Endodermal cell (in vitro differentiated cells): ENCODE measurements around the gene FN3K. TPM values are rescaled to one million over a fixed set of nuclear protein-coding genes. Genes with fewer than 3 reads are reported as not detected.

Source experiments
- DNase-seq: peaks from one replicate; pipeline ENCODE4 v3.0.0-alpha.2; 2017
- H3K27ac ChIP-seq: 2 replicates; pipeline ENCODE4 v1.5.1; 2013; ENCODE audit warnings: mild to moderate bottlenecking, low read depth, low read length, moderate library complexity
- H3K27me3 ChIP-seq: 2 replicates; pipeline ENCODE4 v1.6.1; 2013; ENCODE audit warnings: mild to moderate bottlenecking, low read length, moderate library complexity; ENCODE audit not compliant: insufficient read depth, control insufficient read depth, poor library complexity, severe bottlenecking
- H3K36me3 ChIP-seq: 2 replicates; pipeline ENCODE4 v1.7.0; 2013; ENCODE audit warnings: mild to moderate bottlenecking, low read length, moderate library complexity; ENCODE audit not compliant: control insufficient read depth, insufficient read depth
- H3K4me1 ChIP-seq: one replicate; pipeline ENCODE4 v1.7.0; 2013; ENCODE audit warnings: low read length; ENCODE audit not compliant: control insufficient read depth, insufficient read depth
- H3K4me3 ChIP-seq: 2 replicates; pipeline ENCODE4 v1.5.1; 2013; ENCODE audit warnings: mild to moderate bottlenecking, low read length, moderate library complexity
- H3K9ac ChIP-seq: 2 replicates; pipeline ENCODE4 v1.6.1; 2013; ENCODE audit warnings: mild to moderate bottlenecking, low read length, moderate library complexity; ENCODE audit not compliant: poor library complexity, severe bottlenecking; ENCODE audit errors: extremely low read depth
- H3K9me3 ChIP-seq: 2 replicates; pipeline ENCODE4 v1.6.1; 2013; ENCODE audit warnings: mild to moderate bottlenecking, low read length, moderate library complexity; ENCODE audit not compliant: control insufficient read depth
- H3K27ac Mint-ChIP-seq: 2 replicates; pipeline ENCODE4 v1.8.0; 2020; ENCODE audit warnings: mixed read lengths
- H3K27me3 Mint-ChIP-seq: 2 replicates; pipeline ENCODE4 v1.8.0; 2021; ENCODE audit warnings: mild to moderate bottlenecking, mixed read lengths; ENCODE audit not compliant: insufficient read depth
- H3K36me3 Mint-ChIP-seq: 2 replicates; pipeline ENCODE4 v1.8.0; 2020; ENCODE audit warnings: low read depth, mixed read lengths
- H3K4me1 Mint-ChIP-seq: 2 replicates; pipeline ENCODE4 v1.8.0; 2020; ENCODE audit warnings: mixed read lengths
- H3K4me3 Mint-ChIP-seq: 2 replicates; pipeline ENCODE4 v1.8.0; 2020; ENCODE audit warnings: mild to moderate bottlenecking, moderate library complexity, mixed read lengths
- H3K9me3 Mint-ChIP-seq: 2 replicates; pipeline ENCODE4 v1.8.0; 2020; ENCODE audit warnings: mild to moderate bottlenecking, mixed read lengths
- CTCF ChIP-seq: fragments of 200-600 bp; sonication (generic); conservative IDR thresholded peaks from 2 replicates; pipeline ENCODE4 v1.5.0; 2021; ENCODE audit warnings: antibody characterized with exemption, mild to moderate bottlenecking
- WGBS, 2 experiments: methylation state at CpG; one replicate each; pipeline versions ENCODE4 v1.1.5 to v1.1.7; 2013; ENCODE audit warnings: missing lambda C conversion rate in 2 of 2, mixed read lengths in 1 of 2; ENCODE audit not compliant: insufficient coverage in 1 of 2, insufficient read length in 1 of 2; 5-methylcytosine and 5-hydroxymethylcytosine counted together
- total RNA-seq, 2 donors: library from RNA; stranded (reverse); fragmentation: NEBNext Ultra II Directional in 1 of 2; extraction: Animal tissue kit (Norgen Biotek cat#: 25700) in 1 of 2; gene quantifications; 2 replicates in 1 of 2; 3 replicates in 1 of 2; pipeline ENCODE4 v1.2.1, GENCODE V29; 2021

The FN3K gene
- total RNA-seq, 2 donors from 2014 or later, result 24.7 to 35.6 TPM

GRCh38 chr17:82787081-82787848, 51.9 kb downstream of the FN3K start:
- no peak overlapping the region for H3K27ac ChIP-seq
- DNase-seq, result no peak
- no peaks in the 10 kb centered on the region for H3K9me3 Mint-ChIP-seq
- no peaks in the 10 kb centered on the region for H3K27me3 ChIP-seq
- no peak overlapping the region for H3K4me3 Mint-ChIP-seq
- H3K36me3 Mint-ChIP-seq, result peaks cover 38% of the 10 kb centered on the region
- no peaks in the 10 kb centered on the region for H3K9me3 ChIP-seq
- H3K36me3 ChIP-seq, result peaks cover 28% of the 10 kb centered on the region
- no peak overlapping the region for H3K9ac ChIP-seq
- WGBS, 2 experiments, result 92 to 97% methylated on average over 25 to 27 of the region's 27 CpGs
- H3K4me1 Mint-ChIP-seq, result no peaks in the 10 kb centered on the region
- no peaks in the 10 kb centered on the region for H3K27me3 Mint-ChIP-seq
- TF ChIP-seq CTCF, result no peak
- no peak overlapping the region for H3K27ac Mint-ChIP-seq
- H3K4me1 ChIP-seq, result no peaks in the 10 kb centered on the region
- no peak overlapping the region for H3K4me3 ChIP-seq

- H3K36me3 Mint-ChIP-seq, result peaks cover 35% of the 10 kb centered on the region
- Histone ChIP-seq H3K27me3 (no peaks in the 10 kb centered on the region), H3K27ac (no peak overlapping the region), H3K4me1 (no peaks in the 10 kb centered on the region), H3K9ac (no peak overlapping the region), H3K9me3 (no peaks in the 10 kb centered on the region), H3K4me3 (no peak overlapping the region), H3K36me3 (peaks cover 19% of the 10 kb centered on the region)
- H3K4me1 Mint-ChIP-seq, result no peaks in the 10 kb centered on the region
- WGBS, 2 experiments, result 85 to 94% methylated on average over 5 to 18 of the region's 18 CpGs
- DNase-seq, result no peak
- no peak overlapping the region for H3K4me3 Mint-ChIP-seq
- peak overlapping the region; percentile 19 for H3K27ac Mint-ChIP-seq
- no peak for TF ChIP-seq CTCF
- no peaks in the 10 kb centered on the region for H3K27me3 Mint-ChIP-seq
- H3K9me3 Mint-ChIP-seq, result no peaks in the 10 kb centered on the region
Observed at GRCh38 chr17:82788206-82789001, 53.0 kb downstream of the FN3K start.

GRCh38 chr17:82789051-82789592, 53.7 kb downstream of the FN3K start:
- DNase-seq, result no peak
- H3K27ac ChIP-seq, result no peak overlapping the region
- H3K9ac ChIP-seq, result no peak overlapping the region
- peaks cover 31% of the 10 kb centered on the region for H3K36me3 Mint-ChIP-seq
- H3K36me3 ChIP-seq, result peaks cover 13% of the 10 kb centered on the region
- no peaks in the 10 kb centered on the region for H3K4me1 Mint-ChIP-seq
- no peak overlapping the region for H3K4me3 Mint-ChIP-seq
- no peaks in the 10 kb centered on the region for H3K27me3 ChIP-seq
- no peaks in the 10 kb centered on the region for H3K27me3 Mint-ChIP-seq
- H3K27ac Mint-ChIP-seq, result peak overlapping the region; percentile 19
- H3K9me3 Mint-ChIP-seq, result no peaks in the 10 kb centered on the region
- H3K4me3 ChIP-seq, result no peak overlapping the region
- no peak for TF ChIP-seq CTCF
- no peaks in the 10 kb centered on the region for H3K4me1 ChIP-seq
- 95% methylated on average over 13 to 19 of the region's 19 CpGs for whole genome bisulfite sequencing, 2 experiments
- H3K9me3 ChIP-seq, result no peaks in the 10 kb centered on the region
